WERI-Rb-1 (cell line): ENCODE results near the gene PTPN3.

ENCODE experiments used
- DNase-seq: peaks from one replicate; pipeline ENCODE4 v3.0.0-alpha.2; 2020
- H3K27ac ChIP-seq: fragments of 250-450 bp; sonication (Bioruptor Pico); 2 replicates; pipeline ENCODE4 v1.5.1; 2020; ENCODE audit warnings: mild to moderate bottlenecking, moderate library complexity
- H3K27me3 ChIP-seq: fragments of 250-450 bp; sonication (Bioruptor Pico); 2 replicates; pipeline ENCODE4 v1.5.1; 2021; ENCODE audit warnings: mild to moderate bottlenecking, low read depth, moderate library complexity; ENCODE audit not compliant: insufficient read depth, severe bottlenecking
- H3K36me3 ChIP-seq: fragments of 250-450 bp; sonication (Bioruptor Pico); 2 replicates; pipeline ENCODE4 v1.5.1; 2020; ENCODE audit warnings: mild to moderate bottlenecking, moderate library complexity
- H3K4me3 ChIP-seq: 2 replicates; pipeline ENCODE4 v1.5.1; 2011; ENCODE audit warnings: low read depth, mild to moderate bottlenecking, control low read depth, low read length
- H3K9me3 ChIP-seq: fragments of 250-450 bp; sonication (Bioruptor Pico); 2 replicates; pipeline ENCODE4 v1.5.1; 2021; ENCODE audit warnings: mild to moderate bottlenecking, moderate library complexity; ENCODE audit not compliant: severe bottlenecking
- TF ChIP-seq, protein P1 (sequence below): IDR thresholded peaks from 2 replicates; pipeline ENCODE4 v1.5.1; 2011; ENCODE audit warnings: low read depth, mild to moderate bottlenecking, control low read depth, inconsistent platforms, low read length

Gene PTPN3

DNA sequence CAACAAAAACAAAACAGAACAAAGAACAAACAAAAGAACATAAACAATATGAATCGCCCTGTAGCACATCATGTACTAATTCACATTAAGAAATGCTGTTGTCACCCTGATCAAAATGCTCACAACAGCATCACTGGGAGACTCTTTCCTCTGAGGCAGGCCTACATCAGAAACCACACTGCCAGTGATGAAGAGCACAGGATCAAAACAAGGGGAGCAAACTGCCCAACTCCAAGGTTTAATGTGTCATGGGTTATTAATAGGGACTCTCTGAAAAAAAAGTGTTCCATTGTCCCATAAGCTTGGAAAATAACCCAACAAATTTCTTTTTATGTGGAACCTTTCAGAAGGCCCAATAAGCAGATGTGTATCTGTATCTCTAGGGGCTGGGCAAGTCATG, 74.2 kb downstream of the PTPN3 start:
- DNase-seq: no peak
- no peaks in the 10 kb centered on the region for H3K9me3 ChIP-seq
- no peak overlapping the region for H3K27ac ChIP-seq
- no peaks in the 10 kb centered on the region for H3K27me3 ChIP-seq
- H3K36me3 ChIP-seq: no peaks in the 10 kb centered on the region
- TF ChIP-seq, protein P1, sequence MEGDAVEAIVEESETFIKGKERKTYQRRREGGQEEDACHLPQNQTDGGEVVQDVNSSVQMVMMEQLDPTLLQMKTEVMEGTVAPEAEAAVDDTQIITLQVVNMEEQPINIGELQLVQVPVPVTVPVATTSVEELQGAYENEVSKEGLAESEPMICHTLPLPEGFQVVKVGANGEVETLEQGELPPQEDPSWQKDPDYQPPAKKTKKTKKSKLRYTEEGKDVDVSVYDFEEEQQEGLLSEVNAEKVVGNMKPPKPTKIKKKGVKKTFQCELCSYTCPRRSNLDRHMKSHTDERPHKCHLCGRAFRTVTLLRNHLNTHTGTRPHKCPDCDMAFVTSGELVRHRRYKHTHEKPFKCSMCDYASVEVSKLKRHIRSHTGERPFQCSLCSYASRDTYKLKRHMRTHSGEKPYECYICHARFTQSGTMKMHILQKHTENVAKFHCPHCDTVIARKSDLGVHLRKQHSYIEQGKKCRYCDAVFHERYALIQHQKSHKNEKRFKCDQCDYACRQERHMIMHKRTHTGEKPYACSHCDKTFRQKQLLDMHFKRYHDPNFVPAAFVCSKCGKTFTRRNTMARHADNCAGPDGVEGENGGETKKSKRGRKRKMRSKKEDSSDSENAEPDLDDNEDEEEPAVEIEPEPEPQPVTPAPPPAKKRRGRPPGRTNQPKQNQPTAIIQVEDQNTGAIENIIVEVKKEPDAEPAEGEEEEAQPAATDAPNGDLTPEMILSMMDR: no peak
- no peak overlapping the region for H3K4me3 ChIP-seq

DNA sequence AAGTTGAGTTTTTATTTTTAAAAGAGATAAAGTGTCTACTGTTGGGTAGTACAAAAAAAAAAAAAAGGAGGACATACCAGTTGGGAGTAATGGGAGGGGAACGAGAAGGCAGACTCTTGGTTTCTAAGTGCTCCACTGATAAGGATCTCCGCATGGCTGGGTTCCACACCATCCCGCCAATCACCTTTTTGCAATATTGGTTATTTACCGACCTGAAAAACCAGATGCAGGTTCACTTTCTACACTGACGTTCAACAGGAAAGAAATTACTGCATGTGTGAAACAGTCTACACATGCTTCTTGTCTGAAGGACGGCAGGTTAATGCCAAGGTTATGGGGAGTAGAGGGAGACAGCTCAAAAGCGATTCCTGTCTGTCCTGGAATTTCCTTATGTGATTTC, 75.5 kb downstream of the PTPN3 start:
- DNase-seq: no peak
- Histone ChIP-seq H3K4me3 (no peak overlapping the region), H3K27me3 (no peaks in the 10 kb centered on the region), H3K9me3 (no peaks in the 10 kb centered on the region), H3K36me3 (no peaks in the 10 kb centered on the region), H3K27ac (no peak overlapping the region)
- TF ChIP-seq, protein P1: no peak

DNA sequence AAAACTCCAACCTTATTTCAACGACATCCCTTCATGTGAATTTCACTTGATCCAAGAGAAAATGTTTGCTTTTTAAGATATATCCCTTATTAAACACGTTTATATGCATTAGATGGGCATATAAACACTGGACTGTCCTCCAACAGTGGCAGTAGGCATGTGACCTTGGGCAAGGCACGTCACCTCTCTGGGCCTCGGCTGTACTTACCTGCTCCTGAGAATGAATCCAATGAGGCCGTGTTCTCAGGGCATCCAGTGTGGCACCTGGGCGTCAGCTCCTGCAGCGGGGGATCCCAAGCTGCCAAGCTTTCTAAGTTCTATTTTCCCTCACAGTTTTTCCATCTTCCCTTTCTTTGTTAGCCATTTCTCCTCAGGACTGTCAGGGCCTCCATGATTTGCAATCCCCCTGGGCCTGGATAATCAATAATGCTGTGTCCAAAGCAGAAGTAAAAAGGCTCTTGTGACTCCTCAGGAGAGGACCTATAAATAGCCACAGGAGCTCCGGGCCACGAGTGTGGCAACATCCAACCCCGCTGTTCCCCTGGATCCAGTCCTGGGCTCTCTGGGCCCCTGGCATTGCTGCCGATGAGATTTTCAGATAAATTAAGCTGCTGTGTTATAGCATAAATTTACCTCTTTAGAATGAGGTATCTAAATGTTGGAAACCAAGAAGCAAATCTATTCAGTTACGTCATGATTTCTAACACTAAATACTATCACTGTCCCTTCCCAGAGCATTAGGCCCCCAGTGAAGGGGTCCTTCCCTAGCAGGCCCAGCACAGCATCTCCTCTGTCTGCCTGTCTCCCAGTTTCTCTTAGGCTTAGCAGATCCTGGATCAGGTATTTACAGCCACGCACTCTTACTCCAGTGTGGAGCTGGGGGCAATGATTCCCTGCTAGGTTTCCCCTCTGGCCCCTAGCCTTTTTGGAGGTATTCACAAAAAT, 76.8 kb downstream of the PTPN3 start:
- Histone ChIP-seq H3K27me3 (no peaks in the 10 kb centered on the region), H3K36me3 (no peaks in the 10 kb centered on the region), H3K27ac (no peak overlapping the region), H3K9me3 (no peaks in the 10 kb centered on the region), H3K4me3 (no peak overlapping the region)
- TF ChIP-seq, protein P1: no peak
- DNase-seq: no peak

DNA sequence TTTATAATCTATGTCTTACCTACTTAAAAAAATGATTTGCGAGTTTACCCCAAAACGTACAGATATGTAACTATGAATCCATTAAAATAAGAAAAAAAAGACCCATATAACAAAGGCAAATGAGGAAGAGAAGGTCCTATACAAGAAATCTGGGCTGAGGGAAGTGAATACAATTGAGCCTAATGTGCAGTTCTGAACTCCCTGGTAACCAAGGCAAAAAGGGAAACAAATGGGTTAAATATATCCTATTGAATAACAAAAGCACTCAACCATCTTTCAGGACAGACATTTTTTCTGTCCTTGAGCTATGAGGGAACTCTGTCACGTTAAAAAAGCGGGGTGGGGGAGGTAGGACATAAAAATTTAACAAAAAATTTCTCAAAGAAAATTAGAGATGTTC, 78.6 kb downstream of the PTPN3 start:
- no peak overlapping the region for H3K4me3 ChIP-seq
- no peaks in the 10 kb centered on the region for H3K36me3 ChIP-seq
- no peak for DNase-seq
- H3K27me3 ChIP-seq: no peaks in the 10 kb centered on the region
- no peaks in the 10 kb centered on the region for H3K9me3 ChIP-seq
- no peak overlapping the region for H3K27ac ChIP-seq
- TF ChIP-seq, protein P1: no peak

DNA sequence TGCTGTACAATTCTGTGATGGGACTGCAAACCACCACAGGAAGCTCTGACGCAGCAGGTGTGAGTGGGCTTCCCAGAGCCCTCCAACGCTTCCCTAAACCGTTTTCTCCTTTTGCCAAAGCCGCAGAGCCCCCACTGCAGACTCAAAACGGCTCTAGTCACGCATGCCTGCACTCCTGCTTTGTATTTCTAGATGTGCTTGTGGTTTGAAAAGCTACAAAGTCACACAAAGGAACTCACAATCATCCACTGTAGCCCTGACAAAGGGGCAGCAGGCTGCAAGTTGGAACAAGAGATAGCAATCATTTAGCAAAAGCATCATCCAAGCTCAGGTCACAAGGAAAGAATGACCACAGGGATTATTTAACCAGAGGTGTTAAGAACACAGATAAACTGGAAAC, 79.3 kb downstream of the PTPN3 start:
- Histone ChIP-seq H3K4me3 (no peak overlapping the region), H3K36me3 (no peaks in the 10 kb centered on the region), H3K9me3 (no peaks in the 10 kb centered on the region), H3K27me3 (no peaks in the 10 kb centered on the region), H3K27ac (no peak overlapping the region)
- TF ChIP-seq, protein P1: no peak
- no peak for DNase-seq
